Gastroesophageal sphincter (tissue), 3 donors: ENCODE data around the gene TUBA3D.
"Not testable (repeated sequence)": the region's sequence is repeated elsewhere in the genome, so short reads cannot be mapped to it uniquely, and the experiment has no call there.

Experiments
- CTCF ChIP-seq, 4 experiments: fragments of 200-600 bp in 2 of 4; fragments of 450-650 bp in 2 of 4; sonication (generic) in 1 of 4; IDR thresholded peaks; one replicate each; pipeline ENCODE4 v1.5.1; 2017 to 2019; ENCODE audit warnings: antibody characterized with exemption in 4 of 4, mild to moderate bottlenecking in 2 of 4, moderate library complexity in 2 of 4
- EP300 ChIP-seq: sonication (generic); formaldehyde crosslinking; IDR thresholded peaks from one replicate; pipeline ENCODE4 v1.6.1; 2017; ENCODE audit warnings: antibody characterized with exemption, mild to moderate bottlenecking
- POLR2A ChIP-seq, 2 donors: fragments of 450-650 bp; IDR thresholded peaks; one replicate each; pipeline ENCODE4 v1.6.1; 2017; ENCODE audit warnings: antibody characterized with exemption in 2 of 2, mild to moderate bottlenecking in 2 of 2, moderate library complexity in 1 of 2

GRCh38 chr2:131480351-131480750, 4.4 kb downstream of the TUBA3D start:
- TF ChIP-seq POLR2A (IDR thresholded peaks at IDR 0.05); CTCF (IDR thresholded peaks at IDR 0.05); EP300: not testable (repeated sequence)
